ENCODE data around the gene HBA2. TPM values are rescaled to one million over a fixed set of nuclear protein-coding genes. Genes with fewer than 3 reads are reported as not detected.
"Not testable (repeated sequence)": the region's sequence is repeated elsewhere in the genome, so short reads cannot be mapped to it uniquely, and the experiment has no call there.

HBA2 gene
- total RNA-seq, 1 experiment from 2014 or later, result not detected

DNA sequence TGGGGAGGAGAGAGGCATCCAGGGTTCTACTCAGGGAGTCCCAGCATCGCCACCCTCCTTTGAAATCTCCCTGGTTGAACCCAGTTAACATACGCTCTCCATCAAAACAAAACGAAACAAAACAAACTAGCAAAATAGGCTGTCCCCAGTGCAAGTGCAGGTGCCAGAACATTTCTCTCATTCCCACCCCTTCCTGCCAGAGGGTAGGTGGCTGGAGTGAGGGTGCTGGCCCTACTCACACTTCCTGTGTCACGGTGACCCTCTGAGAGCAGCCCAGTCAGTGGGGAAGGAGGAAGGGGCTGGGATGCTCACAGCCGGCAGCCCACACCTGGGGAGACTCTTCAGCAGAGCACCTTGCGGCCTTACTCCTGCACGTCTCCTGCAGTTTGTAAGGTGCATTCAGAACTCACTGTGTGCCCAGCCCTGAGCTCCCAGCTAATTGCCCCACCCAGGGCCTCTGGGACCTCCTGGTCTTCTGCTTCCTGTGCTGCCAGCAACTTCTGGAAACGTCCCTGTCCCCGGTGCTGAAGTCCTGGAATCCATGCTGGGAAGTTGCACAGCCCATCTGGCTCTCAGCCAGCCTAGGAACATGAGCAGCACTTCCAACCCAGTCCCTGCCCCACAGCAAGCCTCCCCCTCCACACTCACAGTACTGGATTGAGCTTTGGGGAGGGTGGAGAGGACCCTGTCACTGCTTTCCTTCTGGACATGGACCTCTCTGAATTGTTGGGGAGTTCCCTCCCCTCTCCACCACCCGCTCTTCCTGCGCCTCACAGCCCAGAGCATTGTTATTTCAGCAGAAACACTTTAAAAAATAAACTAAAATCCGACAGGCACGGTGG is 1.5 kb downstream of the HBA2 start:
- DNase-seq (ENCODE audit: low read depth), result not testable (repeated sequence)

DNA sequence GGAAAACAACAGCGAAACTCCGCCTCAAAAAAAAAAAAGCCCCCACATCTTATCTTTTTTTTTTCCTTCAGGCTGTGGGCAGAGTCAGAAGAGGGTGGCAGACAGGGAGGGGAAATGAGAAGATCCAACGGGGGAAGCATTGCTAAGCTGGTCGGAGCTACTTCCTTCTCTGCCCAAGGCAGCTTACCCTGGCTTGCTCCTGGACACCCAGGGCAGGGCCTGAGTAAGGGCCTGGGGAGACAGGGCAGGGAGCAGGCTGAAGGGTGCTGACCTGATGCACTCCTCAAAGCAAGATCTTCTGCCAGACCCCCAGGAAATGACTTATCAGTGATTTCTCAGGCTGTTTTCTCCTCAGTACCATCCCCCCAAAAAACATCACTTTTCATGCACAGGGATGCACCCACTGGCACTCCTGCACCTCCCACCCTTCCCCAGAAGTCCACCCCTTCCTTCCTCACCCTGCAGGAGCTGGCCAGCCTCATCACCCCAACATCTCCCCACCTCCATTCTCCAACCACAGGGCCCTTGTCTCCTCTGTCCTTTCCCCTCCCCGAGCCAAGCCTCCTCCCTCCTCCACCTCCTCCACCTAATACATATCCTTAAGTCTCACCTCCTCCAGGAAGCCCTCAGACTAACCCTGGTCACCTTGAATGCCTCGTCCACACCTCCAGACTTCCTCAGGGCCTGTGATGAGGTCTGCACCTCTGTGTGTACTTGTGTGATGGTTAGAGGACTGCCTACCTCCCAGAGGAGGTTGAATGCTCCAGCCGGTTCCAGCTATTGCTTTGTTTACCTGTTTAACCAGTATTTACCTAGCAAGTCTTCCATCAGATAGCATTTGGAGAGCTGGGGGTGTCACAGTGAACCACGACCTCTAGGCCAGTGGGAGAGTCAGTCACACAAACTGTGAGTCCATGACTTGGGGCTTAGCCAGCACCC is 2.6 kb downstream of the HBA2 start:
- DNase-seq (ENCODE audit: low read depth), result no peak

GRCh38 chr16:176006-176405 is 3.3 kb downstream of the HBA2 start:
- not testable (repeated sequence) for DNase-seq (ENCODE audit: low read depth)

- DNase-seq (ENCODE audit: low read depth), result not testable (repeated sequence)
Observed at GRCh38 chr16:176477-177382, 4.1 kb downstream of the HBA2 start, which contains the start of gene HBA1. Gene HBA1 (plus strand): TSS chr16:176680. CDS start chr16:176717, 37 bp downstream.

GRCh38 chr16:177394-177822 is 4.7 kb downstream of the HBA2 start:
- DNase-seq (ENCODE audit: low read depth), result no peak

- no peak for DNase-seq (ENCODE audit: low read depth)
Observed at GRCh38 chr16:177981-178667, 5.4 kb downstream of the HBA2 start.

- DNase-seq (ENCODE audit: low read depth), result no peak
Observed at GRCh38 chr16:178668-179015, 6.0 kb downstream of the HBA2 start.

GRCh38 chr16:179211-180092 is 6.8 kb downstream of the HBA2 start:
- no peak for DNase-seq (ENCODE audit: low read depth)

- DNase-seq (ENCODE audit: low read depth), result no peak
Observed at GRCh38 chr16:180101-180675, 7.5 kb downstream of the HBA2 start, which contains the start of gene HBQ1. Gene HBQ1 (plus strand): TSS chr16:180459. CDS start chr16:180487, 28 bp downstream.

DNA sequence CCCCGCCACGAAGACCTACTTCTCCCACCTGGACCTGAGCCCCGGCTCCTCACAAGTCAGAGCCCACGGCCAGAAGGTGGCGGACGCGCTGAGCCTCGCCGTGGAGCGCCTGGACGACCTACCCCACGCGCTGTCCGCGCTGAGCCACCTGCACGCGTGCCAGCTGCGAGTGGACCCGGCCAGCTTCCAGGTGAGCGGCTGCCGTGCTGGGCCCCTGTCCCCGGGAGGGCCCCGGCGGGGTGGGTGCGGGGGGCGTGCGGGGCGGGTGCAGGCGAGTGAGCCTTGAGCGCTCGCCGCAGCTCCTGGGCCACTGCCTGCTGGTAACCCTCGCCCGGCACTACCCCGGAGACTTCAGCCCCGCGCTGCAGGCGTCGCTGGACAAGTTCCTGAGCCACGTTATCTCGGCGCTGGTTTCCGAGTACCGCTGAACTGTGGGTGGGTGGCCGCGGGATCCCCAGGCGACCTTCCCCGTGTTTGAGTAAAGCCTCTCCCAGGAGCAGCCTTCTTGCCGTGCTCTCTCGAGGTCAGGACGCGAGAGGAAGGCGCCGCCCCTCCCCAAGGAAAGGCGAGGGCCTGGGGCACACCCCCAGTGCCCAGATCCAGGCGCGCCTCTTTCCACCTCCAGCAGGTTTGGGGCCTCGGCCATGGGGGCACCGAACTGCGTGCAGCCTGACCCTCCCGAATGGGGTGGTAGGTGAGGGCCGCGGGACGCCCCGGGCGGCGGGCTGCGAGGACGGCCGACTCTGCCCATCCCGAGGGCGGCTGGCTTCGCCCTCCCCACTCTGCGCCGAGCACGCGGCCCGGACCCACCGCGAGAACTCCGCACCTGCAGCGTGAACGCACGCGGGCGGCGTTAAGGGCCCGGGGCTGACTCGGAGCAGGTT is 8.2 kb downstream of the HBA2 start:
- DNase-seq (ENCODE audit: low read depth), result peak; percentile 33

- peak; percentile 21 for DNase-seq (ENCODE audit: low read depth)
Observed at GRCh38 chr16:181565-182021, 8.9 kb downstream of the HBA2 start.

DNA sequence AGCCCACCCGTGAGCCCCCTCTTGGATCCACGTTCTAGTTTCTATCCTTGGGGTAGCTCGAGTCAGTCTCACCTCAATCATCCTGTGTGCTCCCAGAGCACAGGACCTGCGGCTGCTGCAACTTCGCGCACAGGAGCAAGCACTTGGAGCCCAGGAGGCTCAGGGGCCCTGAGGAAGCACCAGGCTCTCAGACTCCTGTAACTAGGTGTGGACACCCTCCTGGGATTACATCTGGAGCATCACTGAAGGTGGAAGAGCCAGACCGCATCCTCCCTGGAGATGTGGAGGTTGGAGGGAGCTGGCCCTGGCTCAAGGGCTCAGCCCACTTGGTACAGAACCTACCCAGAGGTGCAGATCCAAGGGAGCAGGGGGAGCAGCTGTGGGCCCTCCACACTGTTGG is 10.3 kb downstream of the HBA2 start:
- DNase-seq (ENCODE audit: low read depth), result no peak

DNA sequence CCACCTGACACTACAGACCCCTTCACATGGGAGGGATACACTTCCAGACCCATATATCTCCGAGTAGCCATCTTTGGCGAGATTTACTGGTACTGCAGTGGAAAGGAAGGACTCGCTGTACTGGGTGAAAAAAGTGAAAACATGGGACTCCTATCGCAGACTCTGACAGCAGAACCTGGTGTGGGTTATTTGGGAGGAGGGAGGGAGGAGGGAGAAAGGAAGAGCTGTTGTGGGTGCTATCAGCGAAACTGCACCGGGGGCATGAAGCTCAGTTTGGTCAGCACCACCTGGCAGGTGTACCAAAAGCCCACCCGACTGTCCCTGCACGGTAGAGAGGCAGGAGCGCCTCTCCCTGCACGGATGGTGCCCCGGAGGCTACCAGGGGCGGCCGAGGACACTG is 12.5 kb downstream of the HBA2 start:
- DNase-seq (ENCODE audit: low read depth), result no peak

DNA sequence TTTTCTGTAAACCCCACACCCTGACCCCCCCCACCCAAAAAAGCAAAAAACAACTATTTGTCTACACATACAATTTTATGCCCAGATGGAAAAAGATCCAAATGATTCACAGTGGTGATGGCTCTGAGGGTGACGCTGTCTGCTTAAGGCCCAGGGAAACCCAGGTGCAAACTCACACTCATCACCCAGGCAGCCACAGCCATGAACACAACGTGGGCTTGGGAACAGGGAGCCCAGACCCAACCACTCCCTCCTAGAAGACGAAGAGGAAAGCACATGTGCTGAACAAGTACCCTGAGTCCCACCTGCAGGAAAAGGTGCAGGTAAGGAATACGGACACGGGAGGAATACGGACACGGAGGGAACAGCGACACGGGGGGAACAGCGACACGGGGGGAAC is 13.0 kb downstream of the HBA2 start:
- no peak for DNase-seq (ENCODE audit: low read depth)

DNA sequence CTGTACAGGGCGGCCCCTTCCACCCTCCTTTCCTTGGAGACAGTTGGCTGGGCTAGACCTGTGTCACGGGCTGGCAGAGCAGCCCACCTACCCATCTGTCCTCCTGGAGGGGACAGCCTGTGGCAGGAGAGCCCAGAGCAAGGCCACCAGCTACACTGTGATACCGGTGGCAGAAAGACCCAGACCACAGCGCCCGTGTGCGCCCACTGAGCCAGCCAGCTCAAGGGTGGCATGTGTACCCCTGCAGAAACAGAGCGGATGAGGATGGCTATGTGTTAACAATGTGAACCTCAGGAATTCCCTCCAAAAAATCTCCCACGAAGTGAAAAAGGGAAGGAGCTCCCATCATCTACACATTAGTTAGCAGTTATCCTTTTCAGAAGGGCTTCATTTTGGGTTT is 14.7 kb downstream of the HBA2 start:
- no peak for DNase-seq (ENCODE audit: low read depth)

- peak; percentile 15 for DNase-seq (ENCODE audit: low read depth)
Observed at GRCh38 chr16:188674-189073, 16.0 kb downstream of the HBA2 start.

GRCh38 chr16:189604-190186 is 17.0 kb downstream of the HBA2 start:
- no peak for DNase-seq (ENCODE audit: low read depth)

DNA sequence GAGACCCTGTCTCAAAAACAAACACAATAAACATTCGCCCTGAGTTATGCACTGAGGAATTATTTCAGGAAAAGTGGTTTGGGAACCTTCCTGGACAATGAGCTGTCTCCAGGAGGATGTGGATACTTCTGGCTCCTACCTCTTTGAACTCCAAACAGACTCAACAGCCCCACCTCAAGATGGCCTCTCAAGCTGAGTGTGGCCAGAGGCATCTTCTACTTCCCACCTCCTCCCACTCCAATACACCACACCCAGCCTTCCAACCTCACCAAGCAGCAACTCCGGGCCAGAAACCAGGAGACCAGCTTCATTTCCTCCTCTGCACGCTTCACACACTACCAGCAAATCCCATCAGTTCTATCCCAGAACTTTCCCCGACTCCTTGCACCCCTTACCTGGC is 19.2 kb downstream of the HBA2 start:
- DNase-seq (ENCODE audit: low read depth), result no peak

Measured in LHCN-M2 (cell line).